Measurements from ENCODE around the gene DCTN3.

Gene DCTN3

DNA sequence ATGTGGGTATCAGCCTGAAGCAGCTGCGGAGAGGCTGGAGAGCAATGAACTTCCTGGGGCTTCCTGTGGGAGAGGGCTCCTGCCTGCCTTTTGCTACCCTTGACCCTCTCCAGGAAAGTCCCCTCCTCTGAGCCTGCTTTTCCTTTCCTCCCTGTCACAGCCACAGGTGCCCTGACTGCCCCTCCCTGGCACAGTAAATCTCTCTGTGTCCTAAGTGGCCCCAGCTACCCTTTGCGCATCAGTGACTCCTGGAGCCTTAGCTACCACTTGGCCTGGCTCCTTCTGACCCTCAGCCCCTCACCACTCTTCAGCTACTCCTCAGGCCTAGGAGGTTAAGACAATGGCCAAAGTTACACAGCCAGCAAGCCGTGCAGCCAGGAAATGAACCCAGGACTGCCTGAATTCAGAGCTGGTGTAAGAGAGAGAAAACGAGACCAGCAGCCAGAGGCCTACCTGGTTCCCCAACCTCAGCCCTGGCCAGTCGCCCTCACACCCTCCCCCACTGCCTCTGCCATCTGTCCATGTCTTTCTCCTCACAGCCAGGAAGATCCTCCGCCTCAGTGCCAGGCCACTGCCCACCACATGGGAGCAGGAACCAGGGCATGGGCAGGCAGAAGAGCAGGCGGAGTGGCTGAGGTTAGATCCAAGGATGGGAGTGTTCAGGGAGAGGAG lies 49.4 kb downstream of the DCTN3 start:
- no peak for FAIRE-seq

DNA sequence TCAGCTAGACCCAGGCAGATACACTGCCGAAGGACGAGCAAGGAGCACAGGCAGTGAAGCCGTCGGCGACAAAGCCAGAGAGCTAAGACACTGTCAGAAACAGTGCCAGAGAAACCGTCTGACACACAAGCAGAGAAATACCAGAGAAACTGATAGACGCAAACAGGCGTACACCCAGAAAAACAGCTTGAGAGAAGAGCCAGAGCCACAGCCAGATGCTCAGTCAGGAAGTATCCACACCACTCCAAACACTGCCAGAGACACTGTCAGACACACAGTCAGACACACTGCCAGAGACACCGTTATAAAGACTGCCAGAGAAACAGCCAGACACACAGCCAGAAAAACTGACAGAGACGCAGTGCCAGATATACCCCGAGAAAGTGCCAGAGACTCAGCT lies 49.9 kb downstream of the DCTN3 start:
- FAIRE-seq, result no peak

DNA sequence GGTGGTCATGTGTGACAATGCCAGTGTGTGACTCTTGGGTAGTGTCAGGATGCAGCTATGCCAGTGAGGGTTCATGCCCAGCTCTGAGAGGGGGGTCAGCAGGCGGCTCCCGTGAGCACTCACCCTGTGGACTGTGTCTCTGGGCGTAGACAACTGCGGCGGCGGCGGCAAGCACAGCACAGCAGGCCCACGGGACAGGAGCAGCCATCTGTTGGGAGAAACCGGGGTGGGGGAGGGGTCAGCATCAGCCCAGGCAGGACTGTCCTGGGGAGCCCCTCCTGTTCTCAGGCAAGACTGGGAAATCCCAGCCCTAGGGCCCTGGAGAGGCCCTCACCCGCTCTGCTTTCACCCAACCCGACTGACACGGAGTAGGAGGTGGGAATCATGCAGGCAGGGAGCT lies 51.5 kb downstream of the DCTN3 start:
- no peak for FAIRE-seq

DNA sequence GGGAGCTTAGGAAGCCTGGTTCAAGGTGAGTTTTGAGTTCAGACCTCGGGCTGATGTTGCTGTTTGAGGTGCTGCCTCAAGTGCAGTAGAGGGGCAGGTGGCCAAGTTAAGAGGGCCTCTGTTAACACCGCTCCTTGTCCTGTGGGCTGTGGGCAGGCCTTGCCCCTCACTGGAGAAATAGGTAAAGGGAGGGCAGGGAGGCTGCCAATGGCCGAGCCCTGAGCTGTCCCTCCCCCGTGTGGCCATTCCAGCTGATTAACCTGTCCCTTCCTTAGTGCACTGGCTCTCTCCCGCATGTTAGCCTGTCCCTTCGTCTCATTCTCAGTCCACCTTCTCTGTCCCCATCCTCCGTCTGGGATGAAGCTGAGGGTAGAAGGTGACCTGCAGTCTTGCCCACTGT lies 52.2 kb downstream of the DCTN3 start:
- no peak for FAIRE-seq

DNA sequence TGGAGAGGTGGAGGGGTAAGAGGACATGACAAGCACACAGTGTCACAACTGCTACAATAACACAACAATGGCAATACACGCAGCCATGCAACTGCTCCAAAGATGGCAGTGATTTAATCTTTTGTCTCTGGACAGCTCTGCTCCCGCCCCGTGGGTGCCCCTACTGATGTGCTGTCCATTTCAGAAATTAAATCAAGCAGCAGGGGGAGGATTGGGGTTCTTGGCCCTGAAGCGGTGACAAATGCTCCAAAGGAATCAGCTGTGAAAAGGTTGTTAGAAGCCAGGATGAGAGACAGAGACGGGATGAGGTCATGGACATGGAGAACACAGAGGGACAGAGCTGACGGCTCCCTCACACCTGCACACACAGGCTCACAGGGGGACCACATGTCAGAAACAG lies 53.3 kb downstream of the DCTN3 start:
- no peak for FAIRE-seq

DNA sequence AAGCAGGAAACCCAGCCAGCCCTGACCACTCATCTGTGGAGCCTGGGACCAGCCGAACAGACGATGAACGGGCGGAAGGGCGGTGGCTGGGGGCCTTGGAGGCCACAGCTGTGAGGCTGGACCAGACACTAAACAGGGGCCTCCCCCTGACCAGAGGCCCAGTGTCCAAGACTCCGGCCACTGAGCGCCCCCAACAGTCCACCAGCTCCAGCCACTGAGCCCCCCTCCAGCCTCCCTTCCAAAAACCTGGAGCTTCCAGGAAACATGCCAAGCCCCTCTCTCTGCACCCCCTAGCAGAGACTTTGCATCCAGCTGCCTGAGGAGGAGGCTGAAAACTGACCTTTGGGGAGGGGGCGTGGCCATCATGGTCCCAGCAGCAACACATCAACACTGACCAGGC lies 54.0 kb downstream of the DCTN3 start:
- no peak for FAIRE-seq

DNA sequence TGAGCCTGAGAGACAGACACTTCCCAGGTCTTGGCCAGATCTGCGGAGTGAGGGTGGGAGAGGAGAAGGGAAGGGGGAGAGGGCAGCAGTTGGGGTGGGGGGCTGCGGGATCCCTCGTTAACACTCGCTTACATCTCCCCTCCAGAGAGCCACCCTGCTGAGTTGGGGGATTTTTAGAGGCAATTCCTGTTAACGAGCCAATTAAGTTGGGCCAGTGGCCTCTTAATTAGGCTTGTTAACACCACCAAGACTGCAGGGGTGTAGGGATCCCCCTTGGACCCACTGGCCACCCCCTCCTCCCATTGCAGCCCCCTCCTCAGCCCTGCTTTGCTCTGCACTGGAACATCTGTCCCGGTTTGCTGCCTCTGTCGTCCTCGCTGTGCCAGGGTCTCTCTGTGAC lies 54.4 kb downstream of the DCTN3 start:
- no peak for FAIRE-seq

DNA sequence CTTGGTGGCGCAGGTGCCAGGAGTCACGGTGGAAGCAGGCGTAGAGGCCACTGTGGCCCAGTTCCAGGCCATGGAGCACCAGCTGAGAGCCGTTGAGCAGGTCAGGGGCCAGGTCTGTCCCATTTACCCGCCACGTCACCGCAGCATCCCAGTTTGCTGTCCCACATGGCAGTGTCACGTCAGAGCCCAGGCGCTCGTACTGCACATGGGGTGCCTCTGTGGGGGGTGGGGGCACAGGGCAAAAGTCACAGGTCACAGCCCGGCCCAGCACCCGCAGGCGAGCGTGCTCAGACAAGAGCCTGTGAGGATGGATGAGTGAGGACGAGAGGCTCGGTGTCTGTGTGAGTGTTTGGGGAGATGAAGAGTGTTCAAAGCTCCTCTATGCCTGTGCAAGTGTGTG lies 55.7 kb downstream of the DCTN3 start:
- no peak for FAIRE-seq

All from colon (tissue), 2 donors.